BJ (cell line): ENCODE results near the gene STK40. TPM values are rescaled to one million over a fixed set of nuclear protein-coding genes. Genes with fewer than 3 reads are reported as not detected.

Experiments
- CTCF ChIA-PET: fragments of 350-600 bp; formaldehyde crosslinking; extraction: SDS; loops from one replicate; lab custom pipeline; 2021; ENCODE audit warnings: antibody characterized with exemption, inconsistent platforms; lab: Yijun Ruan, JAX
- POLR2A ChIA-PET: fragments of 300-600 bp; sonication (Branson Sonifier 250); formaldehyde crosslinking; extraction: SDS; loops from one replicate; lab custom pipeline; 2021; ENCODE audit warnings: antibody characterized with exemption; lab: Charles Lee
- DNase-seq: peaks from one replicate; pipeline ENCODE4 v3.0.0-alpha.2; 2011; ENCODE audit warnings: low read depth
- H3K27me3 ChIP-seq: 2 replicates; pipeline ENCODE4 v1.6.0; 2011; ENCODE audit warnings: low read length; ENCODE audit not compliant: control insufficient read depth, insufficient read depth
- H3K36me3 ChIP-seq: 2 replicates; pipeline ENCODE4 v1.5.1; 2011; ENCODE audit warnings: low read length; ENCODE audit not compliant: control insufficient read depth, insufficient read depth
- H3K4me3 ChIP-seq: 2 replicates; pipeline ENCODE4 v1.5.1; 2011; ENCODE audit warnings: low read depth, mild to moderate bottlenecking, control low read depth, low read length
- CTCF ChIP-seq: IDR thresholded peaks from 2 replicates; pipeline ENCODE4 v1.5.1; 2011; ENCODE audit warnings: low read depth, mild to moderate bottlenecking, control low read depth, inconsistent platforms, low read length, moderate library complexity; ENCODE audit not compliant: insufficient read depth
- polyA plus RNA-seq: library from polyadenylated mRNA; depleted of rRNA; stranded (reverse); fragments of >200 nt; gene quantifications from 2 replicates; pipeline ENCODE4 v1.2.3, GENCODE V29; 2011

Gene STK40
- polyA plus RNA-seq, 1 experiment, result 29.5 TPM

- ChIA-PET CTCF (interaction anchor here (0.9 to 3.8 kb wide), 4 partner anchors 15 to 76 kb away, joined by 3 to 22 read pairs (median 11); no protein-coding TSS in a partner anchor), POLR2A (no interaction called here)
- Histone ChIP-seq H3K27me3 (no peaks in the 10 kb centered on the region), H3K36me3 (peaks cover 4% of the 10 kb centered on the region), H3K4me3 (no peak overlapping the region)
- no peak for TF ChIP-seq CTCF
- no peak for DNase-seq
Observed at GRCh38 chr1:36382669-36383068, 3.1 kb downstream of the STK40 start.

- no peak for TF ChIP-seq CTCF
- POLR2A ChIA-PET, result no interaction called here
- Histone ChIP-seq H3K36me3 (peaks cover 5% of the 10 kb centered on the region), H3K27me3 (no peaks in the 10 kb centered on the region), H3K4me3 (no peak overlapping the region)
- DNase-seq, result no peak
- CTCF ChIA-PET, result interaction anchor here (0.6 to 3.8 kb wide), 5 partner anchors 14 to 234 kb away, joined by 3 to 22 read pairs (median 4); no protein-coding TSS in a partner anchor
Observed at GRCh38 chr1:36382231-36382630, 3.5 kb downstream of the STK40 start.

GRCh38 chr1:36381405-36381804, 4.3 kb downstream of the STK40 start:
- CTCF ChIA-PET, result interaction anchor here (1.3 to 3.8 kb wide), 3 partner anchors 13 to 39 kb away, joined by 4 to 22 read pairs (median 9); no protein-coding TSS in a partner anchor
- DNase-seq, result no peak
- TF ChIP-seq CTCF, result no peak
- H3K27me3 ChIP-seq, result no peaks in the 10 kb centered on the region
- H3K36me3 ChIP-seq, result peaks cover 5% of the 10 kb centered on the region
- H3K4me3 ChIP-seq, result no peak overlapping the region
- POLR2A ChIA-PET, result no interaction called here

GRCh38 chr1:36380782-36381181, 4.9 kb downstream of the STK40 start:
- POLR2A ChIA-PET, result no interaction called here
- no peak for TF ChIP-seq CTCF

GRCh38 chr1:36380143-36380619, 5.5 kb downstream of the STK40 start:
- H3K27me3 ChIP-seq, result no peaks in the 10 kb centered on the region
- ChIA-PET POLR2A (no interaction called here), CTCF (interaction anchor here (2.9 to 3.8 kb wide), 2 partner anchors 12 to 37 kb away, joined by 9 to 22 read pairs; no protein-coding TSS in a partner anchor)
- TF ChIP-seq CTCF, result no peak
- H3K4me3 ChIP-seq, result no peak overlapping the region
- H3K36me3 ChIP-seq, result peaks cover 7% of the 10 kb centered on the region
- no peak for DNase-seq

More at GRCh38 chr1:36380782-36381181, 4.9 kb downstream of the STK40 start:
- Histone ChIP-seq H3K36me3 (peaks cover 7% of the 10 kb centered on the region), H3K4me3 (no peak overlapping the region), H3K27me3 (no peaks in the 10 kb centered on the region)
- DNase-seq, result no peak
- CTCF ChIA-PET, result interaction anchor here (2.9 to 3.8 kb wide), 2 partner anchors 13 to 38 kb away, joined by 9 to 22 read pairs; no protein-coding TSS in a partner anchor
